GM21786 (cell line): ENCODE data around the gene CLEC18A.
"Not testable (repeated sequence)": the region's sequence is repeated elsewhere in the genome, so short reads cannot be mapped to it uniquely, and the experiment has no call there.

Source experiments
- ATAC-seq: cut with Tn5 transposase; IDR thresholded peaks from one replicate; pipeline ENCODE4 v1.9.1; 2021; ENCODE audit not compliant: unreplicated experiment

The CLEC18A gene

GRCh38 chr16:69951017-69951671, at the start of gene CLEC18A:
TSS of gene CLEC18A (plus strand) at chr16:69951334. CDS start at chr16:69951367, 33 bp downstream.
- ATAC-seq = not testable (repeated sequence)

DNA sequence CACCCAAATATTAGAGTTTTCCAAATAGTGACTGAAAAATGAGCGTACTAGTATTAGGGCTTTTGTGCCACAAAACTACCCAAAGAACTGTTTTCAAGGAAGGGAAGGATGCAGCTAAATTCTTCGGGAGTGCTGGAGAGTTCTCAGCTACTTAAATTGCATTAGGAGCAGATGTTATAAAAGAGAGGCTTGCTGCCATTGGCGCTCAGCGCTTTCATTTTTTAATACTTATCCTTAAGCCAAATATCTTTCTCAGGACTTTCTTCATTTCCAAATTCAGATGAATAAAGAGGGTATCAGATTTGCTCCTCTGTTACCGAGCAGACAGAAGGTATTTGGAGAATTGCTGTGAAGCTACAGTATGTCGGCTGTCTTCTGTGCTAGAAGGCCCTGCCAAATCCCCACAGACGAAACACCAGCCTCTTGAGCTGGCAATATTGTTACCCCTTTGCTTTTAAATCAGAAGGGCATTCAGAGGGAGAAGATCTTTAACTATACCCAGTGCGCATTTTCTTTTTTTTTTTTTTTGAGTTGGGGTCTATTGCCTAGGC, 47.2 kb upstream of the CLEC18A start:
- ATAC-seq = no peak

DNA sequence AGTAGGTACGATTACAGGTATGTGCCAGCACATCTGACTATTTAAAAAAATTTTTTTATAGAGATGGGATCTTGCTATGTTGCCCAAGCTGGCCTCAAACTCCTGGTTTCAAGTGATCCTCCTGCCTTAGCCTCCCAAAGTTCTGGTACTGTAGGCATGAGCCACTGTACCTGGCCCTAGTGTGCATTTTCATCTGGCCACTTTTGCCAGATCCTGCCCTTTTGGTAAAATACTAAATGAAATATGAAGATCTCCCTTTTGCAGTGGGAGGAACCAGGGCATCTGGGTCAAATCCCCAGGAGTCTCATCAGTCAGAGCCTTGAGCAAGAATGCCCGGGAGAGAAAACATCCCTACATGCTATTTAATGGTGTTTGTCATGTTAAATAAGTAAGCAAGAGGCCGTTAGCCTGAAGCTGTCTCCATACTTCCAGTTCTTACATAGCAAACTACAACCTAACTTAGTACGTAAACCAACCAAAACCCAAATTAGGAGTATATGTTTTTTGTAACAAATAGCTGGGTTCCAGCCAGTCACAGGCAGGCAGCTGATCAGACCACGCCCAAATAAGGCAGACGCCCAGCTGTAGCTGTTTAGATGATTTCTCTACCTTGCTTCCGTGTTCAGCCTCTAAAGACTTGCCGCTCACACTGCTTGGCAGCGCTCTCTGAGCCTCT, 46.5 kb upstream of the CLEC18A start:
- ATAC-seq = no peak

- ATAC-seq = no peak
Observed at GRCh38 chr16:69905171-69905555, 46.0 kb upstream of the CLEC18A start.

GRCh38 chr16:69906838-69907401, 44.2 kb upstream of the CLEC18A start:
- ATAC-seq = no peak

DNA sequence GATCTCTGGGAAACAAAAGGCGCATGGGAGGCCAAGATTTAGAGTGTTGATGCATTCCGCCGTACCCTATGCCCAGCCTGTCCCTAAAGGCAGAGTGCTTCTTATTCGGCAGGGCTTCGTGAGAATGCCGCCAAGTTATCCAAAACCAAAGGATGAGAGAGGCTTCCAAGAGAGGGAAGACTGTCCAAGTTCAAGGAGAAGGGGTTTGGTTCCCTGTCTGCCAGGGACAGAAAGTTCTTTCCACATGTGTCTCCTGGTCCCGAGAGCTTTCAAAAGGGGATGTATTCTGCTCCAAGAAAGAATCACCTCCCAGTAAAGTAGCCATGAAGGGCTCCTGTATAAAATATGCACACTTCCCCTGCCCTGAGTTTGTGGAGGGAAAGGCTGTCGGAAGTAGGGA, 42.1 kb upstream of the CLEC18A start:
- ATAC-seq = no peak

GRCh38 chr16:69909760-69910159, 41.4 kb upstream of the CLEC18A start:
- ATAC-seq = no peak

DNA sequence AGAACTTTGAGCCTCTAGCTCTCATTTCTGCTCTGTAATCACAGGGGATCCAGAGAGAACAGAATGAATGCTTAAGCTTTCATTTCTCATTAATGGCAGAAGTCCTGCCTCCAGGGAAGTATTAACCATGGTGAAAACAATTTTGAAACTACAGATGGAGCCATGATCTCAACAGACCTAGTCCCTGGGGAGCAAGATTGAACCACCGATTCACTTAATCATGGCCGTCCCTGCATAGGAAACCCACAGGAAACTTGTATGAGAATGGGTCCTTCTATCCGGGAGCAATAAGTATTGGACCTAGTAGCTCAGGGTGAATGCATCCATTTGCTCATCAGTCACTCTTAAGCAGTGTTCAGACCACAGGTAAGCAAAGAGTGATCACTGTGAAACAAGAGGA, 40.2 kb upstream of the CLEC18A start:
- no peak for ATAC-seq

DNA sequence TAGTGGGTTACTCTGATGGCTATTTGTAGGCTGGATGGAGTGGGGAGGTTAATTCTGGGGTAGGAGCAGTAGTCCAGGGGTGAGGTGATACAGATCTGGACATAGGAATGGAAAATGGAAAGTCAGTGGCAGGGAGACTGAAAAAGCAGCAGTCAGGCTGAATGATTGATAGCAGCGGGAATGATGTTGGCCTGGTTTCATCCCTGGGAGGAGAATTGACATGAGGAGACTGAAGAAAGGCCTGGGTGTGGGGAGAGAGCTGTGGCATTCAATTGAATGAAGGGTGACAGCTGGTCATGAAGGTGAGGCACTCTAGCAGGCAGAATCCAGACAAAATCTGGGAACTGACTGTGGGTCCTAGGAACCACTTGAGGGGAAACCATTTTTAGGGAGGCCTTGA, 34.7 kb upstream of the CLEC18A start:
- ATAC-seq = no peak

DNA sequence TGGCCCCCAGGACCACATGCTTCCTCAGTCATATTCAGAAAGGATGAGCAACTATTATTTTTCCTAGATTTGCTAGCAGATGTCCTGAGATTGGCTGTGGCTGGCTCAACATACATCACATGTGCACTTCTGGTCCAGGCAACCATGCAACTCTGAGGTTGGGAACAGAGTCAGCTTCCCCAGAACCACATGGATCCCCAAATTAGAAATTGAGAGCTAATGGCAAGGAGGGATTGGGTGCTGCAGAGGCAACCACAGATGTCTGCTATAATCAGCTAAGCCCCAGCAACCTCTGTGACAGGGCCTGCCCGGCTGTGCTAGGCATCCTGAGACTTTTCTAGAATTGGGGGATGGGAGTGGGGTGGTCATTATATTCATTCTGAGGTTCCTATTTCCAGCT, 33.8 kb upstream of the CLEC18A start:
- no peak for ATAC-seq

GRCh38 chr16:69917739-69918138, 33.4 kb upstream of the CLEC18A start:
- no peak for ATAC-seq

GRCh38 chr16:69918241-69918640, 32.9 kb upstream of the CLEC18A start:
- no peak for ATAC-seq

DNA sequence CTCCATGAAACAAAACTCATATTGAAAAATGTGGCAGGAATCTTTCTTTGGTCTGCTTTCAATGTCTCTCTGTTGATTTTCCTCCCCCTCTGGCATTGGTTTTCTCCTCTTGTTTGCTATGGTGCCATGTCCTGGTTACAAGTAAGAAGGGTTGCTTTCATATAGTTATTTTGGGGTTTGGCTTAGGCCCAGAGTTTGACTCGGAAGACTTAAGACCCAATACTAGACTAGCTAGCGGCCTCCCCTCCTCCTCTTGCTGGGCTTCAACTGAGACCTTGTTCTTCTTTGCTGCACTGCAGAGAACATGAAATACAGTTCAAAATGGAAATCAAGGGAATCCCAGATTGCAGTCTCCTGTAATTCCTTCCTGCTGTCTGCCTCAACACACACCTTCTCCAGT, 30.0 kb upstream of the CLEC18A start:
- ATAC-seq = no peak

DNA sequence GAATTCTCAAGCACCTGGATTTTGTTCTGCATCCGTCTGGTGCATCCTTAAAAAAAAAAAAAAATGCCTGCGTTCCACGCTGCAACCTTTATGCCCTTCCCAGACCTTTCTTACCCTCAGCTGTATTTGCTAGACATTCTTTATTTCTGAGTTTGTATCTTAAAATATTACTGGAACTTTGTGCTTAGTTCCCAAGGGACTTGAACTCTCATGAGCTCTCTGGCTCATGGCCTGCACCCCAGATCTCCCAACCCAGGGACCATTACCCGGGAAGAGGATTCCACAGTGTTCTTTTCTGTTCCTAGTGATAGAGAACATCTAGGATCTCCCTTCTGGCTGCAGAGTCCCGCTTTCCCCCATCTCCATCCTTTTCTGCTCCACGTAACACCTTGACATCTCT, 28.9 kb upstream of the CLEC18A start:
- ATAC-seq = no peak

- ATAC-seq = no peak
Observed at GRCh38 chr16:69924041-69924775, 26.9 kb upstream of the CLEC18A start.

DNA sequence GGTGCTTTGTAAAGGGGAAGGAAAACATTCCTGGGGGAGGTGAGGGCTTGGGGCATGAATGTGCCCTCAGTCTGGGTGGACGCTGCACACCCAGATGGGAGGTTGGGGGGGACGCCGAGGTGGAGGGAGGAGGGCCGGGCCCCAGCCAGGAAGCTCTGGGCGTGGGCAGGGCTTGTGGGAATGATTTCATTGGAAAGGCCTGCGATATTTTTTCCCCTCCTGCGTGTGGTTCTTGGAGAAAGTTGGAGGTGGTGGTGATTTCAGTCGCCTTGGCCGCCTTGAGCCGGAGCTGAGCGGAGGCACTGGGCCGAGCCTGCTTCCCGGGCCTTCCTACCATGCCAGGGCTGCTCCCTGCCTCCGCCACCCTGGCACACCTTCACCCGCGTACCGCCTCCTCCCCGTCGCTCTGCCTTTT, 26.4 kb upstream of the CLEC18A start:
- no peak for ATAC-seq

DNA sequence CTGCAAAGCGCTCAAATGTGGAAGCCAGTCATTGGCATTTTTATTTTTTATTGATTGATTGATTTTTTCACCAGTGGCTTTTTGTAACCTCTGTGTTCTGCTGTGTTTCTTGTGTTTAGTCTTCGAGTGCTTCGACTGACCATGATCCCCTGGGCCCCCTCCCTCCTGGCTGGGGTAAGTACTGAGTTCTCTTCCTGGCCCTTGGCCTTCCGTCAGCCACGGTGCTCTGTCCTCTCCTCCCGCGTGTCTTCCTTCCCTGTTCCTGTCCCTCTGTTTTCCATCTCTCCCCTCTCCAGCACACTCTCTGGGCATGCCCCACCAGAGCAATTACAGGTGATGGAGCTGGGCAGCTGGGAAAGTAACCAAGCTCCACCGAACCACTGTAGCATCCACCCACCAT, 25.8 kb upstream of the CLEC18A start:
- no peak for ATAC-seq

DNA sequence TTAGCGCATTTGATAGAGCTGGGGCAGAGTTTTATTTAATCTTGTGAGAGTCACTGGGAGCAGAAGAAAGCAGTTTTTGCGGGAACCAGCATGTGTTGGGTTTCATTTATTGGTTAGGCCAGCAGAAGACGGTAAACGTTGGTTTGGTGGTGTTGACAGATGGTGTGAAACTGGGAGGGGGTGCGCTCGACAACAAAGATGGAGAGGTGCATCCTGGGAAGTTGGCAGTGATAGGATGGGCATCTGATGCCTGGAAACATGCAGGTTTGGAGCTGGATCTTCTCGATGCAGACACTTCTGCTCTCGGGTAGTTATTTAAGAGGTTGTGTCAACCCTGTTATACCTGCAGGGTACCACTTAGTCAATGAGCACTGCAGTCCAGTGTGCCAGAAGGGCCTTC, 24.9 kb upstream of the CLEC18A start:
- no peak for ATAC-seq

- ATAC-seq = no peak
Observed at GRCh38 chr16:69927056-69927757, 23.9 kb upstream of the CLEC18A start.

GRCh38 chr16:69928856-69929400, 22.2 kb upstream of the CLEC18A start:
- no peak for ATAC-seq

DNA sequence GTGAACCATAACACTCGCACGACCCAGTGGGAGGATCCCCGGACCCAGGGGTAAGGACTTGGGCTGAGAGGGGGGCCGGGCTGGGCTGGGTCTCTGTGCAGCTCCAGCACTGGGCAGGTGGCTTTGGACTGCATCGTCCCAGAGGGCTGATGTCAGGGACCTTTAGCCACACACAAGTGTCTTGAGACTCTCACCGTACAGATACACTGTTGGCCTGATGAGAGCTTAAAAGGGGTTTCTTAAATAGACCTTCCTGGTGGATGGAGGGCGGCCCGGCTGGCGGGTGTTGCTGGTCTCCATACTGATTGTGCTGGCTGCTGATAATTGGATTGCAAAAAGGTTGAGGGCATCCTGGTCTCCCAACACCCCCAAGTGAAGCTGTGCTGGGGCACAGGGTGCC, 21.7 kb upstream of the CLEC18A start:
- ATAC-seq = no peak
